OCI-LY1 (cell line): ENCODE data around the gene GSK3B.

Experiments
- H2AFZ ChIP-seq: fragments of 200-600 bp; sonication (generic), shearing (Covaris generic); 2 replicates; pipeline ENCODE4 v1.6.0; 2014; ENCODE audit warnings: antibody characterized with exemption, mild to moderate bottlenecking, low read length
- H3F3A ChIP-seq: fragments of 200-600 bp; sonication (generic), shearing (Covaris generic); 2 replicates; pipeline ENCODE4 v1.6.0; 2014; ENCODE audit warnings: mild to moderate bottlenecking, antibody characterized with exemption, low read length, moderate library complexity; ENCODE audit not compliant: insufficient read depth
- H3K27ac ChIP-seq: fragments of 200-600 bp; sonication (generic); 2 replicates; pipeline ENCODE4 v1.5.1; 2014; ENCODE audit warnings: low read length, mixed run types, mild to moderate bottlenecking, low read depth; ENCODE audit not compliant: poor library complexity, severe bottlenecking
- H3K27me3 ChIP-seq: fragments of 200-600 bp; sonication (generic); 2 replicates; pipeline ENCODE4 v1.6.0; 2014; ENCODE audit warnings: antibody characterized with exemption, mild to moderate bottlenecking, low read length, moderate library complexity; ENCODE audit not compliant: insufficient read depth
- H3K36me3 ChIP-seq: fragments of 200-600 bp; sonication (generic); 2 replicates; pipeline ENCODE4 v1.6.1; 2014; ENCODE audit warnings: mild to moderate bottlenecking, antibody characterized with exemption, low read length, moderate library complexity, mixed read lengths; ENCODE audit not compliant: insufficient read depth
- H3K4me1 ChIP-seq: fragments of 200-600 bp; sonication (generic); 2 replicates; pipeline ENCODE4 v1.5.1; 2014; ENCODE audit warnings: mild to moderate bottlenecking, low read length, moderate library complexity; ENCODE audit not compliant: insufficient read depth, severe bottlenecking
- H3K4me2 ChIP-seq: fragments of 200-600 bp; sonication (generic), shearing (Covaris generic); 2 replicates; pipeline ENCODE4 v1.6.1; 2014; ENCODE audit warnings: low read length
- H3K4me3 ChIP-seq: fragments of 200-600 bp; sonication (generic); 2 replicates; pipeline ENCODE4 v1.5.1; 2014; ENCODE audit warnings: low read length, low read depth, mild to moderate bottlenecking, mixed read lengths; ENCODE audit not compliant: poor library complexity, severe bottlenecking
- H3K79me2 ChIP-seq: fragments of 200-600 bp; shearing (Covaris generic); 2 replicates; pipeline ENCODE4 v1.6.1; 2016; ENCODE audit warnings: mixed run types, low read length, mixed read lengths; ENCODE audit not compliant: insufficient read depth
- H3K9ac ChIP-seq: fragments of 200-600 bp; sonication (generic), shearing (Covaris generic); 2 replicates; pipeline ENCODE4 v1.6.1; 2014; ENCODE audit warnings: mild to moderate bottlenecking, low read length, mixed read lengths
- H3K9me2 ChIP-seq: fragments of 200-600 bp; sonication (generic), shearing (Covaris generic); 2 replicates; pipeline ENCODE4 v1.6.1; 2014; ENCODE audit warnings: low read depth, mild to moderate bottlenecking, low read length, mixed read lengths
- H3K9me3 ChIP-seq: fragments of 200-600 bp; shearing (Covaris generic); 2 replicates; pipeline ENCODE4 v1.6.1; 2014; ENCODE audit warnings: low read length, mixed read lengths
- H4K20me1 ChIP-seq: fragments of 200-600 bp; sonication (generic), shearing (Covaris generic); 2 replicates; pipeline ENCODE4 v1.6.0; 2016; ENCODE audit warnings: mild to moderate bottlenecking, low read length; ENCODE audit not compliant: insufficient read depth
- EZH2 ChIP-seq: fragments of 200-600 bp; sonication (generic), shearing (Covaris generic); IDR thresholded peaks from 2 replicates; pipeline ENCODE4 v1.8.0; 2017; ENCODE audit warnings: borderline replicate concordance, mixed run types, mild to moderate bottlenecking, antibody characterized with exemption, low read length, moderate library complexity, mixed read lengths
- TF ChIP-seq, protein P1 (sequence below): fragments of 200-600 bp; sonication (generic), shearing (Covaris generic); IDR thresholded peaks from 2 replicates; pipeline ENCODE4 v1.5.1; 2017; ENCODE audit warnings: mild to moderate bottlenecking, antibody characterized with exemption, low read length, moderate library complexity, mixed read lengths

The GSK3B gene

DNA sequence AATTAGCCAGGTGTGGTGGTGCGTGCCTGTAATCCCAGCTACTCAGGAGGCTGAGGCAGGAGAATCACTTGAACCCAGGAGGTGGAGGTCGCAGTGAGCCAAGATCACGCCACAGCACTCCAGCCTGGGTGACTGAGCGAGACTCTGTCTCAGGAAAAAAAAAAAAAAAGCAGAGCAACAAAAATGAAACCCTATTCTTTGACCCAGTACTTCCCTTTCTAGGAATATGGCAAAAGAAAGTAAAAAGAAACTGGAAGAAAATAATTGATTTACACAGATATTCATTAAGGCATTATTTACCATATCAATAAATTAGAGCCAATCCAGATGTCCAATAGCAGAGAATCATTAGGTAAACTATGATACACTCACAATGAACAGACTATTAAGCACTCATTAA is 67.0 kb downstream of the GSK3B start:
- no peak overlapping the region for H2AFZ ChIP-seq
- no peaks in the 10 kb centered on the region for H3F3A ChIP-seq
- peaks cover 11% of the 10 kb centered on the region for H3K4me1 ChIP-seq
- H3K4me2 ChIP-seq, result no peak overlapping the region
- no peak overlapping the region for H3K27ac ChIP-seq
- H3K36me3 ChIP-seq, result peaks cover 5% of the 10 kb centered on the region; the same call in 1 of the 2 replicates
- no peak overlapping the region for H3K4me3 ChIP-seq
- no peaks in the 10 kb centered on the region for H3K9me3 ChIP-seq
- no peak for TF ChIP-seq EZH2
- TF ChIP-seq, protein P1, sequence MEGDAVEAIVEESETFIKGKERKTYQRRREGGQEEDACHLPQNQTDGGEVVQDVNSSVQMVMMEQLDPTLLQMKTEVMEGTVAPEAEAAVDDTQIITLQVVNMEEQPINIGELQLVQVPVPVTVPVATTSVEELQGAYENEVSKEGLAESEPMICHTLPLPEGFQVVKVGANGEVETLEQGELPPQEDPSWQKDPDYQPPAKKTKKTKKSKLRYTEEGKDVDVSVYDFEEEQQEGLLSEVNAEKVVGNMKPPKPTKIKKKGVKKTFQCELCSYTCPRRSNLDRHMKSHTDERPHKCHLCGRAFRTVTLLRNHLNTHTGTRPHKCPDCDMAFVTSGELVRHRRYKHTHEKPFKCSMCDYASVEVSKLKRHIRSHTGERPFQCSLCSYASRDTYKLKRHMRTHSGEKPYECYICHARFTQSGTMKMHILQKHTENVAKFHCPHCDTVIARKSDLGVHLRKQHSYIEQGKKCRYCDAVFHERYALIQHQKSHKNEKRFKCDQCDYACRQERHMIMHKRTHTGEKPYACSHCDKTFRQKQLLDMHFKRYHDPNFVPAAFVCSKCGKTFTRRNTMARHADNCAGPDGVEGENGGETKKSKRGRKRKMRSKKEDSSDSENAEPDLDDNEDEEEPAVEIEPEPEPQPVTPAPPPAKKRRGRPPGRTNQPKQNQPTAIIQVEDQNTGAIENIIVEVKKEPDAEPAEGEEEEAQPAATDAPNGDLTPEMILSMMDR, result no peak
- no peaks in the 10 kb centered on the region for H3K9me2 ChIP-seq
- H3K9ac ChIP-seq, result no peak overlapping the region
- no peaks in the 10 kb centered on the region for H4K20me1 ChIP-seq
- peaks cover 82% of the 10 kb centered on the region for H3K79me2 ChIP-seq
- H3K27me3 ChIP-seq, result no peaks in the 10 kb centered on the region

DNA sequence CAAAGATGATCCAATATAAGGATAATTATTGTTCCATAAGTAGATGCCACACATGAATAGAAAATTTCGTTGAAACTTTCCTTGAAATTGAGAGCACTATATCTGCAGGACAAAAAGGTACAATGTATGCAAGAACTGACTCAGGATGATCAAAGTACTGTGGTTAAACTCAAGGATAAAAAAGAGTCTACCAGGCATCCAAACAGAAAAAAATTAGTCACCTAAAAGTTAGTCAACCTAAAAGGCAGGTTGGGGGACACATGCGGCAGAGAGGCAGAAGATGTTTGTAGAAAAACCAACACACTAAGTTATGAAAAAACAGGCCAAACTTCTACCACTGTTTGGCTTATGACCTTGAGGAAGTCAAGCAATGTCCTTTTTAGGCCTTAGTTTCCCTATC is 68.7 kb downstream of the GSK3B start:
- no peak overlapping the region for H3K4me3 ChIP-seq
- no peaks in the 10 kb centered on the region for H3K9me3 ChIP-seq
- H4K20me1 ChIP-seq, result no peaks in the 10 kb centered on the region
- H3K9me2 ChIP-seq, result no peaks in the 10 kb centered on the region
- no peak overlapping the region for H3K4me2 ChIP-seq
- no peak overlapping the region for H2AFZ ChIP-seq
- no peak overlapping the region for H3K9ac ChIP-seq
- no peaks in the 10 kb centered on the region for H3K27me3 ChIP-seq
- H3K79me2 ChIP-seq, result peaks cover 80% of the 10 kb centered on the region
- peaks cover 11% of the 10 kb centered on the region for H3K4me1 ChIP-seq
- H3F3A ChIP-seq, result no peaks in the 10 kb centered on the region
- TF ChIP-seq, protein P1, result no peak
- no peak for TF ChIP-seq EZH2
- H3K27ac ChIP-seq, result no peak overlapping the region
- peaks cover 5% of the 10 kb centered on the region; the same call in 1 of the 2 replicates for H3K36me3 ChIP-seq

DNA sequence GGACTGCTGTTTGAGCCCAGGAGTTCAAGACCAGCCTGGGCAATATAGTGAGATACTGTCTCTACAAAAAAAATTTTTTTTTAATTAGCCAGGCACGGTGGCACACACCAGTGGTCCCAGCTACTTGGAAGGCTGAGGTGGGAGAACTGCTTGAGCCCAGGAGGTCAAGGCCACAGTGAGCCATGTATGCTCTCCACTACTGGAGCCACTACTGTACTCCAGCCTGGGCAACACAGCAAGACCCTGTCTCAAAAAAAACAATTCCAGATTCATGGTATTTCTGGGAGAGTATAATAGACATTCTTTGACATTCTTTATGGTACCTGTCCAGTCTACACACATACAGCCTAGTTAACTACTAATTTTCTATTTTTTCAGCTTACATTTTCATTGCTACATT is 70.1 kb downstream of the GSK3B start:
- Histone ChIP-seq H4K20me1 (no peaks in the 10 kb centered on the region), H3K4me1 (peaks cover 11% of the 10 kb centered on the region)

More for the DNA sequence above, 70.1 kb downstream of the GSK3B start:
- no peak for TF ChIP-seq EZH2
- TF ChIP-seq, protein P1, result no peak
- peaks cover 84% of the 10 kb centered on the region for H3K79me2 ChIP-seq
- H2AFZ ChIP-seq, result no peak overlapping the region
- no peak overlapping the region for H3K4me3 ChIP-seq
- no peaks in the 10 kb centered on the region for H3F3A ChIP-seq
- H3K27ac ChIP-seq, result no peak overlapping the region
- no peak overlapping the region for H3K4me2 ChIP-seq
- no peaks in the 10 kb centered on the region for H3K9me3 ChIP-seq
- H3K9ac ChIP-seq, result no peak overlapping the region
- no peaks in the 10 kb centered on the region for H3K27me3 ChIP-seq
- no peaks in the 10 kb centered on the region for H3K9me2 ChIP-seq
- H3K36me3 ChIP-seq, result peaks cover 5% of the 10 kb centered on the region; the same call in 1 of the 2 replicates
